ENCODE data around the gene SOCS1.

- TF ChIP-seq POLR2A (IDR thresholded peaks at IDR 0.05): no peak
- TF ChIP-seq CTCF (IDR thresholded peaks at IDR 0.05): no peak
These were observed 27.8 kb upstream of the SOCS1 start for GRCh38 chr16:11283820-11284248.
